KMS-11 (cell line): ENCODE results near the gene ZNF26.

Experiments
- H2AFZ ChIP-seq: fragments of 200-600 bp; sonication (generic); 2 replicates; pipeline ENCODE4 v1.6.1; 2016; ENCODE audit warnings: antibody characterized with exemption, mixed run types, low read depth
- H3K27ac ChIP-seq: fragments of 200-600 bp; sonication (generic); 2 replicates; pipeline ENCODE4 v1.6.1; 2016; ENCODE audit warnings: mild to moderate bottlenecking, mixed run types
- H3K27me3 ChIP-seq: fragments of 200-600 bp; sonication (generic); 2 replicates; pipeline ENCODE4 v1.6.1; 2017; ENCODE audit warnings: mild to moderate bottlenecking, low read depth, mixed run types, moderate library complexity; ENCODE audit not compliant: insufficient read depth
- H3K36me3 ChIP-seq: fragments of 200-600 bp; sonication (generic); 2 replicates; pipeline ENCODE4 v1.6.1; 2017; ENCODE audit warnings: mild to moderate bottlenecking, mixed run types; ENCODE audit not compliant: insufficient read depth
- H3K4me1 ChIP-seq: fragments of 200-600 bp; sonication (generic); 2 replicates; pipeline ENCODE4 v1.6.1; 2016; ENCODE audit warnings: mild to moderate bottlenecking, low read depth, mixed run types; ENCODE audit not compliant: poor library complexity, severe bottlenecking
- H3K4me2 ChIP-seq: fragments of 200-600 bp; sonication (generic); 2 replicates; pipeline ENCODE4 v1.7.0; 2016; ENCODE audit warnings: mild to moderate bottlenecking, mixed run types
- H3K4me3 ChIP-seq: fragments of 200-600 bp; sonication (generic); IDR thresholded peaks from 2 replicates; pipeline ENCODE4 v1.6.1; 2017; ENCODE audit warnings: low read depth, low read length, mixed read lengths; ENCODE audit not compliant: insufficient read depth
- H3K79me2 ChIP-seq: fragments of 200-600 bp; sonication (generic); 2 replicates; pipeline ENCODE4 v1.6.1; 2016; ENCODE audit warnings: low read depth, mixed run types; ENCODE audit not compliant: insufficient read depth
- H3K9ac ChIP-seq: fragments of 200-600 bp; sonication (generic); 2 replicates; pipeline ENCODE4 v1.6.1; 2016; ENCODE audit warnings: mild to moderate bottlenecking, mixed run types
- H4K20me1 ChIP-seq: fragments of 200-600 bp; sonication (generic); 2 replicates; pipeline ENCODE4 v1.6.1; 2016; ENCODE audit warnings: mild to moderate bottlenecking, mixed run types; ENCODE audit not compliant: insufficient read depth
- TF ChIP-seq, protein P1 (sequence below): fragments of 200-600 bp; sonication (generic); conservative IDR thresholded peaks from 2 replicates; pipeline ENCODE4 v1.6.1; 2017; ENCODE audit warnings: low read depth, mild to moderate bottlenecking, antibody characterized with exemption, low read length, moderate library complexity, mixed read lengths

ZNF26 gene

DNA sequence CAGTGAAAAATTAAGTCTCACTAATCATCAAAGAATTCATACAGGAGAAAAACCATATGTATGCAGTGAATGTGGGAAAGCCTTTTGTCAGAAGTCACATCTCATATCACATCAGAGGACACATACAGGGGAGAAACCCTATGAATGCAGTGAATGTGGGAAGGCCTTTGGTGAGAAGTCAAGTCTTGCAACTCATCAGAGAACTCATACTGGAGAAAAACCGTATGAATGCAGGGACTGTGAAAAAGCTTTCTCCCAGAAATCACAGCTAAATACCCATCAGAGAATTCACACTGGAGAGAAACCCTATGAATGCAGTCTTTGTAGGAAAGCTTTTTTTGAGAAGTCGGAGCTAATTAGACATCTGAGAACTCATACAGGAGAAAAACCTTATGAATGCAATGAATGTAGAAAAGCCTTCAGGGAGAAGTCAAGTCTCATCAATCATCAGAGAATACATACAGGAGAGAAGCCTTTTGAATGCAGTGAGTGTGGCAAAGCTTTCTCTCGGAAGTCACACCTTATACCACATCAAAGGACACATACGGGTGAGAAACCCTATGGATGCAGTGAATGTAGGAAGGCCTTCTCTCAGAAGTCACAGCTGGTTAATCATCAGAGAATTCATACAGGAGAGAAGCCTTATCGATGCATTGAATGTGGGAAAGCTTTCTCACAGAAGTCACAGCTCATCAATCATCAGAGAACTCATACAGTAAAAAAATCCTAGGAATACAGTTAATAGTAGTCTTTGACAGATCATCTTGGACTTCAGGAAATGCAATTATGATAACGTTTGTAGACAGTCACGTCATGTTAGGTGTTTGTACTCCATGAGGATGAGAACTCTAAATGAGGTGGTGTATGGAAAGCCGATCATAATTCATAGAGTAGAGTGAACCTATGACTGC is 72.3 kb downstream of the ZNF26 start:
- no peaks in the 10 kb centered on the region for H3K4me1 ChIP-seq
- H3K9ac ChIP-seq: no peak overlapping the region
- no peak overlapping the region for H3K4me3 ChIP-seq
- H3K27ac ChIP-seq: no peak overlapping the region
- no peaks in the 10 kb centered on the region for H3K79me2 ChIP-seq
- no peak overlapping the region for H2AFZ ChIP-seq
- no peaks in the 10 kb centered on the region for H3K27me3 ChIP-seq
- TF ChIP-seq, protein P1, sequence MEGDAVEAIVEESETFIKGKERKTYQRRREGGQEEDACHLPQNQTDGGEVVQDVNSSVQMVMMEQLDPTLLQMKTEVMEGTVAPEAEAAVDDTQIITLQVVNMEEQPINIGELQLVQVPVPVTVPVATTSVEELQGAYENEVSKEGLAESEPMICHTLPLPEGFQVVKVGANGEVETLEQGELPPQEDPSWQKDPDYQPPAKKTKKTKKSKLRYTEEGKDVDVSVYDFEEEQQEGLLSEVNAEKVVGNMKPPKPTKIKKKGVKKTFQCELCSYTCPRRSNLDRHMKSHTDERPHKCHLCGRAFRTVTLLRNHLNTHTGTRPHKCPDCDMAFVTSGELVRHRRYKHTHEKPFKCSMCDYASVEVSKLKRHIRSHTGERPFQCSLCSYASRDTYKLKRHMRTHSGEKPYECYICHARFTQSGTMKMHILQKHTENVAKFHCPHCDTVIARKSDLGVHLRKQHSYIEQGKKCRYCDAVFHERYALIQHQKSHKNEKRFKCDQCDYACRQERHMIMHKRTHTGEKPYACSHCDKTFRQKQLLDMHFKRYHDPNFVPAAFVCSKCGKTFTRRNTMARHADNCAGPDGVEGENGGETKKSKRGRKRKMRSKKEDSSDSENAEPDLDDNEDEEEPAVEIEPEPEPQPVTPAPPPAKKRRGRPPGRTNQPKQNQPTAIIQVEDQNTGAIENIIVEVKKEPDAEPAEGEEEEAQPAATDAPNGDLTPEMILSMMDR: no peak
- no peaks in the 10 kb centered on the region for H3K36me3 ChIP-seq
- no peaks in the 10 kb centered on the region for H4K20me1 ChIP-seq
- no peak overlapping the region for H3K4me2 ChIP-seq

DNA sequence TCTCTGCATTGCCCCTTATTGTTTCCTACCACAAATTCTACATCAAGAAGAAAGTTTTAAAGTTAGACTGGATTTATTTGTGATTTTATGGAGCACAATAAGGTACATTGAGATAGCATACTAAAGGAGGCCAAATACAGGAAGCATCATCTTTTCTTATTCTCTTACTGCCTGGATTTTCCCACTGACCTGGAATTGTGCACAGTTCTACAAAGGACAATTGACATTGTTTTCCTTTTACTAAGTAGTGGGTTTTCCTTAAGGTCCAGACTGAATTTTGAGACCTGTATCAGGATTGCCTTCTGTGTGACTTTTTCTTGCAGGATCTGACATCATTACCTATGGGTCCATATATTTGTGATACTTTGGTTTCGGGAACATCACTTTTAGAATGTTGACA is 75.8 kb downstream of the ZNF26 start:
- Histone ChIP-seq H2AFZ (no peak overlapping the region), H3K4me3 (no peak overlapping the region)

DNA sequence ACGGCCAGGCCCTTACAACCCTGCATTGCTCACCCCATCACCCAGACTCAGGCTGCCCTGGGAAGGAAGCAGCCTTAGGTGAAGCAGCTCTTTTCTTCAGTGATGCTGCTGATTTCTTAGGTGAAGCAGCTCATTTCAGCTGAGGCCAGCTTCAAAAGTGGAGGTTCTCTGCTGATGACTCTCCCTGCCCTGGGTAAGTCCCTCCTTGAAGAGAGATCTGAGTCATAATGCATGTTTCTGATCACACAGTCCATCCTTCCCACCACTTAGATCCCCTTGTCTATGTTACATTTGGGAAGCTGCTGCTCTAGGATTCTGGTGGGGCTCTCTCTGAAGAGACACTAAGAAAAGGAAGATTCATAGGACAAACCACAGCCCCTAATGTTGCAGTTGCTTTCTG is 77.4 kb downstream of the ZNF26 start:
- H3K4me1 ChIP-seq: no peaks in the 10 kb centered on the region
- TF ChIP-seq, protein P1: no peak

More for the DNA sequence above, 75.8 kb downstream of the ZNF26 start:
- H3K9ac ChIP-seq: no peak overlapping the region
- H4K20me1 ChIP-seq: no peaks in the 10 kb centered on the region
- H3K4me1 ChIP-seq: no peaks in the 10 kb centered on the region
- no peaks in the 10 kb centered on the region for H3K27me3 ChIP-seq
- no peaks in the 10 kb centered on the region for H3K36me3 ChIP-seq
- H3K79me2 ChIP-seq: no peaks in the 10 kb centered on the region
- H3K27ac ChIP-seq: no peak overlapping the region
- no peak overlapping the region for H3K4me2 ChIP-seq
- TF ChIP-seq, protein P1: no peak

DNA sequence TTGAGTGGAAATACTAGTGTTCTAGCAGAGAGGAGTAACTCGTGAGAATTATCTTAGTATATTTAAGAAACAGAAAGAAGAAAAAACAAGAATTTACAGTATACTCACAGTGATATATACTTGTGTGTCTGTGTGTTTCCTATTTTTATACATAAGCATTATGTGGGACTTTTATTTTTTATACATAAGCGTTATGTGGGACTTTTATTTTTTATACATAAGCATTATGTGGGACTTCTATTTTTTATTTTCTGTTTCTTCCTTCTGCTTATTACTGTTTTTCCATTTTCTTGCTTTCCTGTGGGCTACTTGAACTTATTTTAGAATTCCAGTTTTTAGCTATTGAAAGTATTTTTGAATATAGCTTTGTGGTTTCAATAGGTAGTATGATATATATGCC is 87.7 kb downstream of the ZNF26 start:
- H3K27me3 ChIP-seq: no peaks in the 10 kb centered on the region
- no peaks in the 10 kb centered on the region for H3K36me3 ChIP-seq
- H3K4me3 ChIP-seq: no peak overlapping the region
- H3K27ac ChIP-seq: no peak overlapping the region
- TF ChIP-seq, protein P1: no peak
- H3K4me1 ChIP-seq: no peaks in the 10 kb centered on the region
- no peak overlapping the region for H2AFZ ChIP-seq
- H4K20me1 ChIP-seq: no peaks in the 10 kb centered on the region
- H3K79me2 ChIP-seq: no peaks in the 10 kb centered on the region
- no peak overlapping the region for H3K4me2 ChIP-seq
- no peak overlapping the region for H3K9ac ChIP-seq

More for the DNA sequence above, 77.4 kb downstream of the ZNF26 start:
- H3K79me2 ChIP-seq: no peaks in the 10 kb centered on the region
- no peak overlapping the region for H3K4me2 ChIP-seq
- no peak overlapping the region for H3K4me3 ChIP-seq
- H3K27me3 ChIP-seq: no peaks in the 10 kb centered on the region
- H3K36me3 ChIP-seq: no peaks in the 10 kb centered on the region
- no peak overlapping the region for H3K27ac ChIP-seq
- H3K9ac ChIP-seq: no peak overlapping the region
- no peaks in the 10 kb centered on the region for H4K20me1 ChIP-seq
- no peak overlapping the region for H2AFZ ChIP-seq
